ENCODE results near the gene ABCA7. TPM values are rescaled to one million over a fixed set of nuclear protein-coding genes. Genes with fewer than 3 reads are reported as not detected.

Gene ABCA7
- total RNA-seq, 1 donor from 2014 or later = 16.3 TPM

- no peak overlapping the region for H3K4me3 Mint-ChIP-seq
- H3K27ac Mint-ChIP-seq (ENCODE audit: unreplicated experiment) = no peak overlapping the region
- no peak for DNase-seq (ENCODE audit: low read depth, low spot score)
Observed at GRCh38 chr19:1081301-1082164, 41.6 kb downstream of the ABCA7 start.

GRCh38 chr19:1082165-1082927 lies 42.4 kb downstream of the ABCA7 start:
- Mint-ChIP-seq H3K27ac (ENCODE audit: unreplicated experiment) (no peak overlapping the region), H3K27me3 (ENCODE audit: low read depth) (peaks cover 9% of the 10 kb centered on the region), H3K4me1 (peaks cover 3% of the 10 kb centered on the region), H3K36me3 (ENCODE audit: low read depth) (no peaks in the 10 kb centered on the region), H3K9me3 (no peaks in the 10 kb centered on the region), H3K4me3 (peak overlapping the region; percentile 81)
- peak; percentile 68 for DNase-seq (ENCODE audit: low read depth, low spot score)
- no peak for TF ChIP-seq CTCF (conservative IDR thresholded peaks at IDR 0.05)

More at GRCh38 chr19:1081301-1082164, 41.6 kb downstream of the ABCA7 start:
- TF ChIP-seq CTCF (conservative IDR thresholded peaks at IDR 0.05) = peak; percentile 22
- Mint-ChIP-seq H3K36me3 (ENCODE audit: low read depth) (no peaks in the 10 kb centered on the region), H3K4me1 (peaks cover 3% of the 10 kb centered on the region), H3K9me3 (no peaks in the 10 kb centered on the region), H3K27me3 (ENCODE audit: low read depth) (peaks cover 9% of the 10 kb centered on the region)

- Mint-ChIP-seq H3K27me3 (ENCODE audit: low read depth) (peaks cover 9% of the 10 kb centered on the region), H3K4me3 (peak overlapping the region; percentile 66), H3K4me1 (peaks cover 3% of the 10 kb centered on the region), H3K27ac (ENCODE audit: unreplicated experiment) (no peak overlapping the region), H3K36me3 (ENCODE audit: low read depth) (peaks cover 3% of the 10 kb centered on the region), H3K9me3 (no peaks in the 10 kb centered on the region)
- DNase-seq (ENCODE audit: low read depth, low spot score) = no peak
- no peak for TF ChIP-seq CTCF (conservative IDR thresholded peaks at IDR 0.05)
Observed at GRCh38 chr19:1082928-1083816, 43.3 kb downstream of the ABCA7 start.

- Mint-ChIP-seq H3K27ac (ENCODE audit: unreplicated experiment) (no peak overlapping the region), H3K36me3 (ENCODE audit: low read depth) (peaks cover 3% of the 10 kb centered on the region), H3K4me1 (peaks cover 3% of the 10 kb centered on the region), H3K27me3 (ENCODE audit: low read depth) (peaks cover 9% of the 10 kb centered on the region), H3K9me3 (no peaks in the 10 kb centered on the region), H3K4me3 (peak overlapping the region; percentile 66)
- no peak for DNase-seq (ENCODE audit: low read depth, low spot score)
- TF ChIP-seq CTCF (conservative IDR thresholded peaks at IDR 0.05) = no peak
Observed at GRCh38 chr19:1084024-1084868, 44.3 kb downstream of the ABCA7 start.

All from neural crest cell (in vitro differentiated cells).